ENCODE measurements around the gene PSMC4.

- TF ChIP-seq CTCF (IDR thresholded peaks at IDR 0.05) (no peak), POLR2A (IDR thresholded peaks at IDR 0.05) (no peak), EP300 (IDR thresholded peaks at IDR 0.05; ENCODE audit: low read depth) (no peak)
Observed at GRCh38 chr19:39983695-39984300, 12.8 kb downstream of the PSMC4 start.
